Glomerular visceral epithelial cell (primary cell): ENCODE results near the gene BCL11B.

ENCODE experiments used
- DNase-seq: peaks from one replicate; pipeline ENCODE4 v3.0.0-alpha.2; 2016; ENCODE audit errors: extremely low spot score

BCL11B gene

GRCh38 chr14:99181804-99182520, 90.0 kb downstream of the BCL11B start:
- no peak for DNase-seq

- no peak for DNase-seq
These were observed 90.8 kb downstream of the BCL11B start for GRCh38 chr14:99181241-99181640.

- DNase-seq = no peak
These were observed 92.1 kb downstream of the BCL11B start for GRCh38 chr14:99179946-99180345.

DNA sequence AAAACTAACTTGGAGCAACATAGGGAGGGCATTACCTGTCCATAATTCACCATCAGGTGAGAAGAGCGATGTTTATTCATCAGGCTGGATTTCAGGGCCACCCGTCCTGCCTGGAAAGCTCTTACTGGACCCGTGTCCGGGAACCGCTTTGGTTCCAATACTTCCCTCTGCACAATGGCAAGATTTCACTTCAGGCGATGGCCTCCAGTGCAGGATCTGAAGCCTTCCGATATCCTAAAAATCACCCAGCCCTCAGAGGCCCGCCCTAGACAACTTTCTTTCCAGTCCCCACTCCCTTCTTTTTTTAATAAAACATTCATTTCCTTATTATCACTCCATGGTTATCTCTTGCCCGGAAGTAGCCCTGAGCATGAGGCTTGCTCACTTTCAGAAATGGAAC, 92.5 kb downstream of the BCL11B start:
- no peak for DNase-seq

GRCh38 chr14:99177886-99178835, 93.8 kb downstream of the BCL11B start:
- DNase-seq = no peak

DNA sequence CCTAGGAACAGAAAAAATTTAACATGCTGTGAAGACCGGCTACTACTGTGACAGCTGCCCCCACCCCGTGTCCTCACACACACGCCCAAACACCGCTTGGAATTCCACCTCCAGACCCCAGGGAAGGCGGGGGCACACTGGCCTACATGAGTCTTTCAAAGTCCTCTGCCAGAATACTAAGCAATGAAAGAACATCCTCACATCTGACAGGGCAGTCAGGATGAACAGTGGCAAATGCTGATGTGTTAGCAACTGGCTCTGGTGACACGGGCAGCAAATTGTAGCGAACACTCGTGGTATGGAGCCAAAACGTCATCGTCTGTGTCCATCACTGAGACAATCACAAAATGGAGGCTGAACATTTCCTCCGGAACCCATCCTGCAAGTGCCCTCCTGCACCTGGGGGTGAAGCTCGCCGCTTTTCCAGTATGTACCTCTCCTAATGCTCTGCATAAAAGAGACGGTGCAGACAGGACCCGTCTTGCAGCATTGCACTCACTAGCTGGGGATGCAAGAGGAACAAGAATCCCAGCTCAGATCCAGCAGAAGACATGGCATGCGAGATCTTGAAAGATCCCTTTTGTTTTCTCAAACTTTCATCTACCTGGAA, 94.8 kb downstream of the BCL11B start:
- no peak for DNase-seq

DNA sequence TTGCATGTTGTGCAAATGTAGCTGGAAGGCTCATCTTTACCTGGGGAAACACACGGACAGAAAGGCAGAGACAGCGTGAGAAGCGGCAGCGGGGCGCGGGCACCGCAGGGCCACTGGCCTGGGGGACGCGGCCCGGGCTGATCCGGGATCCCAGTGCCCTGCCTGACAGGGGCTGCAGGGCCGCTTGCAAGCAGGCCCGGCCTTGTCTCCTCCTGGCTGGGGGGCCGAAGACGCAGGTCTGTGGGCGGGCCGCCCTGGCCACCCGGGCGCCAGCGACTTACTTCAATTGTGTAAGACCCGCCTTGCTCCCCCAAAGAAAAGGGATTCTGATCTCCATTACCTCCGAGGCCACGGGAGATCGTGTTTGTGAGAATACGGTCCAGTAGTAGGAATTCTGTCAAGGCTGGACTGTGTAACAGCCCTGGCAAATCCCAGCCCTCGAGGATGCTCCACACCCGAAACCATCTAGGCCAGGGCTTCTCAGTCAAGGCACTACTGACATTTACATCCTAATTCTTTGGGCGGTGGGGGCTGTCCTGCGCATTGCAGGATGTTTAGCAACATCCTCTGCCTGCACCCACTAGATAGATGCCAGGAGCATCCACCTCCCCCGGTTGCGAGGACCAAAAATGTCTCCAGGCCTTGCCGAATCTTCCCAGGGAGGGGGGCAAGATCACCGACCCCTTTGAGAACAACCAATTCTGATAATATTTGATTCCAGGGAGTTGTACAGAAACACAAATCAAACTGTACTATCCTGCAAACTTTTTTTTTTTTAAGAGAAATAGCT, 95.6 kb downstream of the BCL11B start:
- no peak for DNase-seq

DNA sequence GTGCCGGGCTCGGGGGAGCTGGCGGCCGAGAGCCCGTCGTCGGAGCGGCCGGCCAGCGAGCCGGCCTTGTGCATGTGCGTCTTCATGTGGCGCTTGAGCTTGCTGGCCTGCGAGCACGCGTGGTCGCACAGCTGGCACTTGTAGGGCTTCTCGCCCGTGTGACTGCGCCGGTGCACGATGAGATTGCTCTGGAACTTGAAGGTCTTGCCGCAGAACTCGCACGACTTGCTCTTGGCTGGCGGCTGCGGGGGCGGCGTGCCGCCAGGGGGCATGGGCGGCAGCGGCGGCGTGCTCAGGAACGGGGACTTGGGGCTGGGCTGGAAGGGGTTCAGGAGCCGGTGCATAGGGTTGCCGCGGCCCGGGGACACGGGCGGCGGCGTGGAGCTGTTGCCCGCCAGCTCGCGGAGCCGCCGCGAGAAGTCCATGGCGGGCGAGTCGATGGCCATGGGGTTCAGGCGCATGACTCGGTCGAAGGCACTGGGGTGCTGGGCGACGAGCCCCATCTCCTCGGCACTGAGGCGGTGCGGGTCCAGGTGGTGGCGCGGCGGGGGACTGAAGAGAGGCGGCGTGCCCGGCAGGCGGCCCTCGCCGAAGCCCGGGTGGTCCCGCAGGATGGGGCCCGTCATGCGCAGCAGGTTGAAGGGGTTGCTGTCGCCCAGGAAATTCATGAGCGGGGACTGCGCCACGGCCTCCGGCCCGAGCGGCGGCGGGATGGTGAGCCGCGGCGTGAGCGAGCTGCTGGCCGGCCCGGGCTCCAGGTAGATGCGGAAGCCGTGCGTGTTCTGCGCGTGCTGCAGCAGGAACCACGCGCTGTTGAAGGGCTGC, 96.5 kb downstream of the BCL11B start:
- no peak for DNase-seq

DNA sequence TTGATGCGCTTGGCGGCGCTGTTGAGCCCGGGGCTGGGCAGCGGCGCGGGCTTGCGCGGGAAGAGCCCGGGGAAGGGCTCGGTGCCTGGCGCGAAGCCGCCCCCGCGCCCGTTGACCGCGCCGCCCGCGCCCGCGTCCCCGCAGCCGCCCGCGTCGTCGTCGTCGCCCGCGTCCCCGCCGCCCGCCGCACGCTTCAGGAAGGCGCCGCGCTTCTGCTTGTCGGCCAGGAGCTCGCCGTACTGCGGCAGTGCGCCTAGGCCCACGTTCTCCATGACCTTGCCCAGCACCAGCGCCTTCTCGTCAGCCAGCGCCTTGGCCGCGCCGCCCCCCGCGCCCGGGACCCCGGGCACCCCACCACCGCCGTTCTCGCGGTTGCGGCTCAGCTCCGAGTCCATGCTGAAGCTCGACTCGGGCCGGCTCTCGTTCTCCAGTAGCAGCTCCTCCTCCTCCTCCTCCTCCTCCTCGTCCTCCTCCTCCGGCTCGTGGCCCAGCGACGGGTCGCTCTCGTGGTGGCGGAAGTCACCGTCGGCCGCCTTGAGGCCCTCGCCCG, 97.2 kb downstream of the BCL11B start:
- DNase-seq = no peak

- no peak for DNase-seq
These were observed 97.8 kb downstream of the BCL11B start for GRCh38 chr14:99174081-99174769.

DNA sequence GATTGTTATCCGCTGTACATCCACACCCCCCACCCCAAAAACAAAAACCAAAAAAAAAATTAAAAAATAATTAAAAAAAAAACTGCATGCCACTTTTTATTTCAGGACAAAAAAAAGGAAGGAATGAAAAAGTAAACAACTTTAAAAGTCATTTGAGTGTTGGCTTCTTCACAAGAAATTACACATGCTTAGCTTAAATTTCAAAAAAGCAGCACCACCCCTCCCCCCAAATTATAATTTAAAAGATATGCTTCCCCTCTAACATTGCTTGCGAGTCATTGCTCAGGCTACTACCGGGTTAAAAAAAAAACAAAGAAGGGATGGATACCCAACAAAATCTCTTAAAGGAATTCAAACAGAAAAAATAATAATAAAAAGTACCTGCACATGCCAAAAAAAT, 98.5 kb downstream of the BCL11B start:
- DNase-seq = no peak

DNA sequence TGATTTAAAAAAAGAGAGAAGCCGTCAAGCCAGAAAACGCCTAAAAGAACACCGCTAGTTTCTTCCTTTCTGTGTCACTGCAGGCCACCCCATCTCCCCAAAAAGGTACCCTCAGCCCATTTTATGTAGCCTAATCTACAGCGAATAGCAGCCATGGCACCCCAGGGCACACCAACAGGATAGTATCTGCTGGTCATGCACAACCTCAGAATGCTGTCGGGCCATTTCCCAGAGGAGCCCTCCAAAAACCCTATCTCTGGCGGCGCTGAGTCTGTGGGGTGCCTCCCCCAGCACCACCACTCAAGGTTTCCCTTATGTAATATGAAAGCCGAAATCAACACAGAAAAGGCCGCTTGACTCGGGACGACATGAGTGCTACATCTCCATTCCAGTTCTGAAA, 98.9 kb downstream of the BCL11B start:
- DNase-seq = no peak

GRCh38 chr14:99171396-99171795, 100.6 kb downstream of the BCL11B start:
- no peak for DNase-seq

GRCh38 chr14:99169776-99170356, 102.1 kb downstream of the BCL11B start:
- DNase-seq = no peak

GRCh38 chr14:99168330-99168729, 103.7 kb downstream of the BCL11B start:
- no peak for DNase-seq

- no peak for DNase-seq
These were observed 105.5 kb downstream of the BCL11B start for GRCh38 chr14:99166506-99166905.

DNA sequence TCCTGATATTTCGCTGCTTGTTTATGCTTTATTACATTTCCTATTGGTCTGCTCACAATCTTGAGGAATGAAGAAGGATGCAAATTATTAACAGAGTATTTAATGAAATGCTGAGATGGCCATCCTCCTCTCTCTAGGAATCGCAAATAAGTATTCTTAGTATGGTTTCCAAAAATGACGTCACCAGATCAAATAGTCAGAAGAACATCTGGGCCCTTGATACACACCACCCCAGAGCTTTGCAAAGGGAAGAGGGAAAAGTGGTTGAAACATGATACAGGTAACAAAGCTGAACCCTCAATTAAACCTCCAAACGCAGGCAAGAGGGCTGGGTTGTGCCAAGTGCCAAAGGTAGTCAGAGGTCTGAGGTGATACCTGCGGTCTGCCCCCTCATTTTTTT, 107.3 kb downstream of the BCL11B start:
- no peak for DNase-seq

DNA sequence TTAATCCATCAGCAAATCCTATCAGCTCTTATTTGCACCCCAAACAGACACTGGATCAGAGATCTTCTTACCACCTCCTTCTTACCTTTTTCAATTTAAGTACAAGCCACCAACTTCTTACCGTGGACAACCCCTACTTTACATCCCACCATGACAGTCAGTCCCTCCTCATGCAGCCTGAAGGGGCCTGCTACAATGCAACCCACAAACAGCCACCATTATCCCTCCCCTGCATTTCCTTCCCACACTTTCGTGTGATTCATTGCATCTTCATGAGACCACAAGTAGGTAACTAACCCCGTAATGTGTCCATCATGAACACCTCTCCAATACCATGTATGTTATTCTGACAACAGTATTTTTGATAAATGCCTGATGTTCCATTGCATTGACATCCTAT, 108.6 kb downstream of the BCL11B start:
- DNase-seq = no peak
